ENCODE results near the gene DYNLT1. TPM values are rescaled to one million over a fixed set of nuclear protein-coding genes. Genes with fewer than 3 reads are reported as not detected.

The DYNLT1 gene
- total RNA-seq, 2 donors from 2014 or later: 87.2 to 107 TPM

- Mint-ChIP-seq H3K27me3 (no peaks in the 10 kb centered on the region), H3K4me3 (peak overlapping the region; percentile 19), H3K4me1 (peaks cover 10% of the 10 kb centered on the region), H3K36me3 (ENCODE audit: low read depth) (peaks cover 8% of the 10 kb centered on the region), H3K27ac (peak overlapping the region; percentile 79)
- DNase-seq (peak in 1 of 3 donors; percentile 46), ATAC-seq (peak; percentile 82)
- H3K9me3 ChIP-seq (ENCODE audit: control insufficient read depth, low read length, poor library complexity, severe bottlenecking): no peaks in the 10 kb centered on the region
Measured at GRCh38 chr6:158605266-158605878, 39.2 kb downstream of the DYNLT1 start.

GRCh38 chr6:158604048-158604406 is 40.5 kb downstream of the DYNLT1 start:
- DNase-seq (no peak), ATAC-seq (no peak)
- H3K4me1 Mint-ChIP-seq: peaks cover 10% of the 10 kb centered on the region
- no peaks in the 10 kb centered on the region for H3K27me3 Mint-ChIP-seq
- peak overlapping the region; percentile 79 for H3K27ac Mint-ChIP-seq
- no peaks in the 10 kb centered on the region for H3K9me3 ChIP-seq (ENCODE audit: control insufficient read depth, low read length, poor library complexity, severe bottlenecking)
- peaks cover 10% of the 10 kb centered on the region for H3K36me3 Mint-ChIP-seq (ENCODE audit: low read depth)
- H3K4me3 Mint-ChIP-seq: no peak overlapping the region

- peaks cover 10% of the 10 kb centered on the region for H3K4me1 Mint-ChIP-seq
- peaks cover 10% of the 10 kb centered on the region for H3K36me3 Mint-ChIP-seq (ENCODE audit: low read depth)
- DNase-seq: no peak
- no peak for ATAC-seq
- no peaks in the 10 kb centered on the region for H3K9me3 ChIP-seq (ENCODE audit: control insufficient read depth, low read length, poor library complexity, severe bottlenecking)
- peak overlapping the region; percentile 79 for H3K27ac Mint-ChIP-seq
- H3K27me3 Mint-ChIP-seq: no peaks in the 10 kb centered on the region
- H3K4me3 Mint-ChIP-seq: no peak overlapping the region
Measured at GRCh38 chr6:158603261-158604047, 41.1 kb downstream of the DYNLT1 start.

- ATAC-seq: no peak
- H3K4me1 Mint-ChIP-seq: peaks cover 14% of the 10 kb centered on the region
- no peak overlapping the region for H3K27ac Mint-ChIP-seq
- no peaks in the 10 kb centered on the region for H3K27me3 Mint-ChIP-seq
- no peaks in the 10 kb centered on the region for H3K9me3 ChIP-seq (ENCODE audit: control insufficient read depth, low read length, poor library complexity, severe bottlenecking)
- no peak overlapping the region for H3K4me3 Mint-ChIP-seq
- no peak for DNase-seq
- peaks cover 14% of the 10 kb centered on the region for H3K36me3 Mint-ChIP-seq (ENCODE audit: low read depth)
Measured at GRCh38 chr6:158599635-158600034, 44.9 kb downstream of the DYNLT1 start.

DNA sequence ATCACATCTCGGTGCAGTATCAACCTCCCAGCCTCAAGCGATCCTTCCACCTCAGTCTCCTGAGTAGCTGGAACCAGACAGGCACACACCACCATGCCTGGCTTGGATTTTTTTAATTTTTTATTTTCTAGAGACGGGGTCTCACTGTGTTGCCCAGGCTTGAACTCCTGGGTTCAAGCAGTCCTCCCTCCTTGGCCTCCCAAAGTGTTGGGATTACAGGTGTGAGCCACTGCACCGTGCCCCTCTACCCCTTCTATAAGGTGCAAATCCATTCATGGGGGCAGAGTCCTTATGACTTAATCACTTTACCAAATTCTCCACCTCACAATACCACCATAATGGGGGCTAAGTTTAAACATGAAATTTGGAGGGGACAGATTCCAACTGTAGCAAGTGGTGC is 47.0 kb downstream of the DYNLT1 start:
- H3K27ac Mint-ChIP-seq: peak overlapping the region; percentile 49
- no peak overlapping the region for H3K4me3 Mint-ChIP-seq
- no peak for ATAC-seq
- DNase-seq: no peak
- H3K36me3 Mint-ChIP-seq (ENCODE audit: low read depth): peaks cover 8% of the 10 kb centered on the region
- H3K27me3 Mint-ChIP-seq: no peaks in the 10 kb centered on the region
- H3K4me1 Mint-ChIP-seq: peaks cover 5% of the 10 kb centered on the region
- no peaks in the 10 kb centered on the region for H3K9me3 ChIP-seq (ENCODE audit: control insufficient read depth, low read length, poor library complexity, severe bottlenecking)

GRCh38 chr6:158596861-158597260 is 47.7 kb downstream of the DYNLT1 start:
- DNase-seq: no peak
- Mint-ChIP-seq H3K4me1 (peaks cover 3% of the 10 kb centered on the region), H3K36me3 (ENCODE audit: low read depth) (peaks cover 6% of the 10 kb centered on the region), H3K27ac (peak overlapping the region; percentile 49), H3K4me3 (no peak overlapping the region), H3K27me3 (no peaks in the 10 kb centered on the region)
- no peak for ATAC-seq
- no peaks in the 10 kb centered on the region for H3K9me3 ChIP-seq (ENCODE audit: control insufficient read depth, low read length, poor library complexity, severe bottlenecking)

- ATAC-seq (peak; percentile 47), DNase-seq (no peak)
- H3K27ac Mint-ChIP-seq: peak overlapping the region; percentile 9
- no peaks in the 10 kb centered on the region for H3K27me3 Mint-ChIP-seq
- no peaks in the 10 kb centered on the region for H3K9me3 ChIP-seq (ENCODE audit: control insufficient read depth, low read length, poor library complexity, severe bottlenecking)
- peaks cover 12% of the 10 kb centered on the region for H3K36me3 Mint-ChIP-seq (ENCODE audit: low read depth)
- peaks cover 5% of the 10 kb centered on the region for H3K4me1 Mint-ChIP-seq
- H3K4me3 Mint-ChIP-seq: no peak overlapping the region
Measured at GRCh38 chr6:158595223-158595622, 49.3 kb downstream of the DYNLT1 start.

GRCh38 chr6:158593670-158594069 is 50.9 kb downstream of the DYNLT1 start:
- Mint-ChIP-seq H3K4me1 (peaks cover 5% of the 10 kb centered on the region), H3K27ac (no peak overlapping the region), H3K4me3 (no peak overlapping the region), H3K36me3 (ENCODE audit: low read depth) (peaks cover 10% of the 10 kb centered on the region), H3K27me3 (no peaks in the 10 kb centered on the region)
- ATAC-seq (no peak), DNase-seq (no peak)
- no peaks in the 10 kb centered on the region for H3K9me3 ChIP-seq (ENCODE audit: control insufficient read depth, low read length, poor library complexity, severe bottlenecking)

DNA sequence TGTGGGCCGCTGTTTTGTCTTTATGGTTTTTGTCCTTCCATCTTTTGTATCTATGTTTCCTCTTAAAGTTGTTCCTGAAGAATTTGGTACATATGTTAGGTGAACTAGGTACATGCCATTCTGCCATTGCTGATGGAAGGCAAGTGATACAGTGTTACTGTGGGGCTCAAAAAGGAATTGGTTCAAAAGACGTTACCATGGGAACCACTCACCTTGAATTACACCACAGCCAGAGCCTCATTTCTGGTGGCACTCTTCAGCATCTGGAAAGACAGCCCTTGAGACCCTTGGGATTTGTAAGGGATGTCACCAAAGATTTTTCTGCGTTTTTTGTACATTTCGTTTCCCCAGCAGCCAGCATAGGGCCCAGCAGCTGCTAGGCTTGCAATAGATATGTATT is 52.7 kb downstream of the DYNLT1 start:
- no peak for ATAC-seq
- H3K9me3 ChIP-seq (ENCODE audit: control insufficient read depth, low read length, poor library complexity, severe bottlenecking): no peaks in the 10 kb centered on the region
- DNase-seq: no peak
- H3K4me3 Mint-ChIP-seq: no peak overlapping the region
- H3K4me1 Mint-ChIP-seq: peaks cover 5% of the 10 kb centered on the region
- H3K36me3 Mint-ChIP-seq (ENCODE audit: low read depth): peaks cover 8% of the 10 kb centered on the region
- peak overlapping the region; percentile 68 for H3K27ac Mint-ChIP-seq
- H3K27me3 Mint-ChIP-seq: no peaks in the 10 kb centered on the region

GRCh38 chr6:158591134-158591809 is 53.3 kb downstream of the DYNLT1 start:
- no peaks in the 10 kb centered on the region for H3K9me3 ChIP-seq (ENCODE audit: control insufficient read depth, low read length, poor library complexity, severe bottlenecking)
- no peak for ATAC-seq

DNA sequence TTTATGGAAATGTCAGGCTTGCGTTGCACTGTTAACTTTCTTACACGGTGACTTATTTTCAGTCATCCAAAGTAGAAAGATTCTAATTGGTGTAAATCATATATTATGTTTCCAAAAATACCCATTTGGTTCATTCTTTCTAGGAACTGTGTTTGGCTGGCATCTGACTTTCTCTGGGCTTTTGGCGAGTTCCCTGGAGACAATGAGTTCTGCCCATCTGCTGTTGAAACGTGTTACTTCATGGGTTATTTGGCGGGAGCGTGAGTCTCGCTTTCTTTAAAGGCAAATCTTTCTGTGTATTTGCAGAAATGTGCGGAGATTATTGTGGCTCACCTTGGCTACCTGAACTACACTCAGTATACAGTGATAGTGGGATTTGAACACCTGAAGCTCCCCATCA is 55.2 kb downstream of the DYNLT1 start:
- Mint-ChIP-seq H3K4me3 (no peak overlapping the region), H3K36me3 (ENCODE audit: low read depth) (peaks cover 8% of the 10 kb centered on the region), H3K4me1 (peaks cover 2% of the 10 kb centered on the region), H3K27ac (no peak overlapping the region), H3K27me3 (no peaks in the 10 kb centered on the region)
- no peak for ATAC-seq
- H3K9me3 ChIP-seq (ENCODE audit: control insufficient read depth, low read length, poor library complexity, severe bottlenecking): no peaks in the 10 kb centered on the region
- no peak for DNase-seq

More at GRCh38 chr6:158591134-158591809, 53.3 kb downstream of the DYNLT1 start:
- Mint-ChIP-seq H3K4me1 (peaks cover 2% of the 10 kb centered on the region), H3K36me3 (ENCODE audit: low read depth) (peaks cover 8% of the 10 kb centered on the region), H3K4me3 (no peak overlapping the region), H3K27me3 (no peaks in the 10 kb centered on the region), H3K27ac (peak overlapping the region; percentile 68)
- no peak for DNase-seq

DNA sequence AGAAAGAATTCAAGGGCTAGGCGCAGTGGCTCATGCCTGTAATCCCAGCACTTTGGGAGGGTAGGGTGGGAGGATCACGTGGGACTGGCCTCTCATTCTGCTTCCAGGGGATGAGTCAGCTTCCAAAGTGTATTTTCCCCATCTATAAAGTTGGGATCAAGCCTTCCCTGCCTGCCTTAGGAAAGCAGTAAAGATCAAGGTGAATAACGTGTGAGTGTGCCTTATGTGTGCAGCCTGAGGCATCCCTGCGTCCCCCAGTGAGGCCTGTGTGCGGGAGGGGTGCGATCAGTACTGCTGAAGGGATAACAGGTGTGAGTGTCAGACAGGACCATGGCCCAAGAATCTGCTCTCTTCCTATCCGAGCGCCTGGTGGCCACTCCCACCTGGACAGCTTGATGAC is 57.9 kb downstream of the DYNLT1 start:
- Mint-ChIP-seq H3K4me1 (peaks cover 5% of the 10 kb centered on the region), H3K36me3 (ENCODE audit: low read depth) (peaks cover 8% of the 10 kb centered on the region), H3K27me3 (no peaks in the 10 kb centered on the region), H3K27ac (no peak overlapping the region), H3K4me3 (no peak overlapping the region)
- H3K9me3 ChIP-seq (ENCODE audit: control insufficient read depth, low read length, poor library complexity, severe bottlenecking): no peaks in the 10 kb centered on the region
- DNase-seq (no peak), ATAC-seq (no peak)

All from T-helper 17 cell (primary cell).